HL-60/S4 treated with phorbol 12-myristate 13-acetate at 8.2 ng/mL for 4 days and 3 days (cell line): Measurements from ENCODE around the gene HNF1A.

Experiments used
- in situ Hi-C: fragments of 300-500 bp; cut with MboI; formaldehyde crosslinking; loops from 2 replicates; pipeline ENCODE4 v1.15.0; 2022; ENCODE audit warnings: low sequenced_read_pairs

Gene HNF1A

DNA sequence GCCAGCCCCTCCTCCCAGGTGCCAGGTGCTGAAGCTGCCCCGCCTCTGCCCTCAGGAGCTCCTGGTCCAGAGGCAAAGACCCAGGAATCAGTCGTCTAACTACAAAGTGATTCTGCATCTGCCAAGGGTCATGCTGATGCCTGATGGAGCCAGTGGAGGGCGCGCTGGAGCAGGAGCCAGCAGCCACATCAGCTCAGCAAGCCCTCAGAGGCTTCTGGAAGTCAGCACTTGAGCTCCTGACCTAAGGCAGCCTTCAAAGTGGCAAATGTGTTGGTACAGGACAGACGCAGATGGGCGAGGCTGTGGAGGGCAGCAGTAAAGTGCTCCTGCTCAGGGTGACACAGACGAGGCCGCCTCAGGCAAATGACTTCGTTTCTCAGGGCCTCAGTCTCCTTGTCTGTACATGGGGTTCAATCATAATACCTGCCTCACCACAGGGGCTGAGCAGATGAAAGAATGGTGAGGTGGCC lies 27.0 kb downstream of the HNF1A start:
- in situ Hi-C loops: no loop called here

DNA sequence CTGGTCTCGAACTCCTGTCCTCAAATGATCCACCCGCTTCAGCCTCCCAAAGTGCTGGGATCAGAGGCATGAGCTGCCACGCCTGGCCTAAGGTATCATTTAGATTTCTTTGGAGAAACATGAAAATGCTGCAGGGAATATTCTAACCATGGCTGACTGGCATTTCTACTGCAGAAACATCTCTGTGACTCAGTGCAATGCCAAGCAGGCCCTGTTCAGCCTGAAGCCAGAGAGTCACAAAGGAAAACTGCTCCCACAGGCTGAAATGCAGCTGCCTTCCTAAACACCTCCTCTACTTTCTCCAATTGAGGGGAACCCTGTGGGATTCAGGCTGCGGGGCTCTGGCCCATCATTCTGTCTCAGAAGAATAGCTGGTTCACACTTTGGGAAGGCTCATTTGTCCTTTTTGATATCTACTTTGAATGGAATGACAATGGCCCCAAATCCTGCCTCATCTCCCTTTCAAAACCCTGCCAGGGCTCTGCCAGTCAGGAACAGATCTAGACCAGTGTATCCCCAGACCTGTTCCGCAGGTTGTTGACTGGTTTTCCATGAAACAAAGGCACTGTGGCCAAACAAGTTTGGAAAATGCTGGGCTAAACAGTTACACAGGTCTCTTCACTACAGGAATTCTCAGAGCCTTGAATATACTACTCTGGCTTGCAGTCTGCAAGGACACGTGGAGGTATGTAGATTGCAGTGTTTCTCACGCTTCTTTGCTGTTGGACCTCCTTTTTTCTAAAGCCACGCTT lies 30.2 kb downstream of the HNF1A start:
- in situ Hi-C loops: no loop called here

DNA sequence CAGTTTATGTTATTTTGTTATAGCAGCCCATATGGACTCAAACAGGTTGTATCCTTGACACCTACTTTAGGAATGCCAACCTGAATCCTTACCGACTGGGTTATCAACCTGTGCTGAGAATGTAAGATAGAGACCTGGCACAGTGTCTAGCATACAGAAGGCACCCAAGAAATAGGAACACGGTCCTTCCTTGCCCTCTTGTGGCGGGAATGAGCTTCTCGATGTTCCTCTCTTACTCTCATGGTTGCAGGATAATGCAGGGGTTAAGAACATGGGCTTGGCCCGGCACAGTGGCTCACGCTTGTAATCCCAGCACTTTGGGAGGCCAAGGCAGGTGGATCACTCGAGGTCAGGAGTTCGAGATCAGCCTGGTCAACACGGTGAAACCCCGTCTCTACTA lies 31.4 kb downstream of the HNF1A start:
- in situ Hi-C loops: no loop called here

DNA sequence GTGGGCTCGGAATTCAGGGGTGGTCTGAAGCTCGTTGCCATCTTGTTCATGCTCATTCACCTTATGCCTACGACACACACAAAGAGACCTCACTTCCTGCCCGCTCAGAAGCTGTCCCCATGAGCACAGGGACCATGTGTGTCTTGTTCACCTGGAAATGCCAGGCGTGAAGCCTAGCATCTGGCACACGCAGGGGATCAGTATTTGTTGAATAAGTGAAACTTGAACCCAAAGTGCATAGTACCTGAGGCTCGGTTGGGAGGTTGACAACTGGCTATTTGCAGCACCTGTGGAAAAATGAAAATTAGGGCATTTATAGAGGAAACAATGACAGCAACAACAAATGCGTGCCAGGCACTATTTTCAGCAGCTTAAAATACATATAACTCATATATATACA lies 32.5 kb downstream of the HNF1A start:
- in situ Hi-C loops: no loop called here

DNA sequence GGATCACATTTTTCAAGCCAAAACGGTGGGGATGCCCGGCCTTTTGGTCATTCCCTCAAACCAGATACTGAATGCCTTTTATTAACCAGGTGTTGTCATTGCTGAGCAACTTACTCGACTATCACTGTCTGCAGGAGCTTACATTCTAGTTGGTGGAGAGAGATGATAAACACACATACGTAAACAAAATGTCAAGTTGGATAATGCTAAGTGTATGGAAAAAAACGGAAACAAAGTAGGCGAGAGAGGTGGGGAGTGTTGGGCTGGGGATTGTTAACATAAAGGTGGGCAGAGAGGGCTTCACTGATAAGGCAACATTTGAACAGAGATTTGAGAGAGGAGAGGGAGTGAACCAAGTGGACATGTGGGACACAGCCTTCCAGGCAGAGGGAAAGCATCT lies 33.5 kb downstream of the HNF1A start:
- in situ Hi-C loops: no loop called here

DNA sequence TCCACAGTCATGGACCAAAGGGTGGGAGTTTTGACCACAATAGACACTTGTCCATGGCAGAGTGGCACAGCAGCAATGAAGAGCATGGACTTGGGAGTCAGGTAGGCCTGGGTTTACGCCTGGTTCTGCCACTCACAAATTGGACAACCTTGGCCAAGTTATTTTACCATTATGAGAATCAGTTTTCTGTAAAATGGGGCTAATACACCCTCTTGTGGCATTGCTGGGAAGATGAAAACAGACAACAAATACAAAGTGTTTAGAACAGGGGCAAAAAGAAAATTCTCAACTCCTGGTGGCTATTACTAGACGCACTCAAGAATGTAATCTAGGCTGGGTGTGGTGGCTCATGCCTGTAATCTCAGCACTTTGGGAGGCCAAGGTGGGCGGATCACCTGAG lies 35.4 kb downstream of the HNF1A start:
- in situ Hi-C loops: no loop called here

DNA sequence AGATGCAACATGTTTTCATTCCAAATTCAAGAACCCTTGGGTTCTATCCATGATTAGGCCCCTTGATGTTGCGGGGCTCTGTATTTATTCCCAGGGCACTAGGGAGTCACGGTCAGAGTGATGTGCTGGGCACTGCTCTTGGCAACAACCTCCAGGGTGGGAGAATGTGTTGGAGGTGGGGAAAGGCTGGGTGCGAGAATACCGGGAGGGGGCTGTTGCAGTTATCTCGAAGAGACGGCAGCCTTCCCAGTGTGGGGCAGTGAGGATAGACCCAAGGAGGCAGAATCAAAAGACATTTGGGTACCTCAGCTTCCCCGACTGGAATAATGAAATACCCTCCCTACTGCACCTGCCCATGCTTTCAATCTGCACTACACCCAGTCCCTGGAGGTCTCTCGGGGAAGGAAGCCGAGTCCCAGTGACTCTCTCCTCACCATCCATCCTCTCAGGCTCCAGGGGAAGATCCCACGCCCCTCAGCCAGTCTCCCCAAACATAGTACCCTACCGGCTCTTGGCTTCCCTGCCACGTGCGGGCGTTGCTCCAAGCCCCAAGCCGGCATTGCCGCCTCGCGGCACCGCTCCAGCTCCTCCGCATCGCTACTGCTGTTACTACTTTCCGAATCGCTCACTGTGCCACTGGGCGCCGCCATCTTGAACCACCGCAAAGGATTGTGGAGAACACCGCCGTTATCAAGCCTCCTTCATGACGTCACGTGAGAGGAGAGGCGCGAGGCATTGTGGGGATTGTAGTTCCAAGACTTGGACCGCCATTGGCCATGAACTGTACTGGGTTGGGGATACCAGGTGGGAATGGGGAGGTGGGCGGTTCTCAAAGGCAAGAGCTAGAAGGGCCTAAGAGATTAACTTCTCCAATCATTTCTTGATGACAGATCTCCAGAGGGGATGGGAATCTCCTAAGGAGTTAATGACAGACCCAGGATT lies 37.8 kb downstream of the HNF1A start, which contains the start of gene C12orf43:
TSS of gene C12orf43 (minus strand) at position 663 of the 942 bp plus-strand sequence. CDS start at position 650, 13 bp downstream.
- in situ Hi-C loops: no loop called here

DNA sequence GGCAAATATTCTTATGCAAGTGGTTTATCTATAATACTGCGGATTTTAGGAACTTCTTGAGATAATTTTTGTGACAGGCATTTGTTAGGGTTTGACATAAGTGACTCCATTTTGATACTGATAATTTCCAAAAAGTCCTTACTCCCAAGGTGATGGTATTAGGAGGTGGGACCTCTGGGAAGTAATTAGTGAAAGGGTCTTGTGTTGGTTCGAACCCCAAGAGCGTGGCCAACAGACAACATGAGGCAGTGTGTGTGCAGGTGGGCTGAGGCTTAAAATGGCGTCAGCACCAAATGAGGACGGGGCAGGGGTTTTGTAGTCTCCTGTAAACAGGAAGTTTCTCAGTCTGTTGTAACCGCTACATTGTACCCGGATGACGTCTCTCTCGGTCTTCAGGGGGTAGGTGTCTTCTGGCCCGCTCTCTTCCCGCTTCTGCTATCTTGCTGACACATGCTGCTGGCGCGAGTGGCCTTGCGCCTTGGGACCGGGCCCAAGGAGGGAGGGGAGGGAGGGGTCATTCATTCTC lies 39.7 kb downstream of the HNF1A start:
- in situ Hi-C loops: no loop called here

DNA sequence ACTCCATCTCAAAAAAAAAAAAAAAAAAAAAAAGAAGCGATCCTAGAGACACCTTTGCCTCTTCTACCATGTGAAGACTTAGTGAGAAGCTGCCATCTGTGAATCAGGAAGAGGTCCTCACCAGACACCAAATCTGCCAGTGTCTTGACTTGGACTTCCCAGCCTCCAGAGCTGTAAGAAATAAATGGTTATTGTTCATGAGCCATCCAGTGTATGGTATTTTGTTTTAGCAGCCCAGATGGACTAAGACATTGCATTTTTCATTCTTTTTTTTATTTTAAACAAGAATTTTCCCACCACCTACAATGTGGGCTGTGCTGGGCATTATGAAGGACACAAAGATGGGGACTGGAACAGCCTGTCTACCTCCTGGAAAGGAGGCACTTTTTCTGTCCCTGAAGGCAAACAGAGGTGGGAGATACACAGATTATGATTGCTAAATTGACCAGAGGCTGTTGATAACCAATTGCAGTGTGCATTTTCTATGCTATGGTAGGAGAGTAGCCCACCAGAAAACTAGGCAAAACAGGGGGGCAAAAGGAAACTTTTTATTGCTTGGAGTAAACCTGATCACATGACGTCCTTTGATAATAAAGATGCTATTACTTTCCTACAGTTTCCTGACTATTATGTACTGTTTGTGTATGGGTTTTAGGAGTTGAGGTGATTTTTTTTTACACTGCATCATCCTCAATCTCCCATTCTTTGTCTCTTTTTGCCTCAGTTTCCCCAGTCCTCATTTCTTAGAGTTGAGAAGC lies 40.7 kb downstream of the HNF1A start:
- in situ Hi-C loops: no loop called here

DNA sequence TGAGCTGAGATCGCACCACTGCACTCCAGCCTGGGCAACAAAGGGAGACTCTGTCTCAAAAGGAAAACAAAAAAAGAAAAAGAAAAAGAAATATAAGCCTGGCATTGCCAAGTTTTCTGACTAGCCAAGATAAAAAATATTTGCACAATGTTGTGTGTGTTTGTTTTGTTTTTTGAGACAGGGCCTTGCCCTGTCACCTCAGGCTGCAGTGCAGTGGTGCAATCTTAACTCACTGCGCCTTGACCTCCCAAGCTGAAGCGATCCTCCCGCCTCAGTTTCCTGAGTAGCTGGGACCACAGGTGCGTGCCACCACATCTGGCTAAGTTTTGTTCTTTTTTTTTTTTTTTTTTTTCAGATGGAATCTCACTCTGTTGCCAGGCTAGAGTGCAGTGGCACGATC lies 43.4 kb downstream of the HNF1A start:
- in situ Hi-C loops: no loop called here

DNA sequence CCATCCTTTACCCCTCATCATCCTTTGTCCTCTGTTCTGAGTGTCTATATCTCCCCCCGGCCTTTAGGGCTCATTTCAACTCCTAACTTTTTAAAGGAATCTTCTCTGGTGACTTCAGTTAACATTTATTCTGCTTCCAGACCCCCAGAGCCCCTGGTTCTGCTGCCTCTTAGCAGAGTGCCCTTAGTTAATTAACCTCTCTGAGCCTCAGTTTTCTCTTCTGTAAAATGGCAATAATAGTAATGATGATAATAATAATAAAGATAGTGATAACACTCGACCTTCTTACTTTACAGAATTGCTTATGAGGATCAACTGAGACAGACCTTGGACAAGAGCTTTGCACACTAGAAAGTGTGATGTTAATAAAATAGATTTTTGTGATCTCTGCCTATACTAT lies 44.4 kb downstream of the HNF1A start:
- in situ Hi-C loops: no loop called here

DNA sequence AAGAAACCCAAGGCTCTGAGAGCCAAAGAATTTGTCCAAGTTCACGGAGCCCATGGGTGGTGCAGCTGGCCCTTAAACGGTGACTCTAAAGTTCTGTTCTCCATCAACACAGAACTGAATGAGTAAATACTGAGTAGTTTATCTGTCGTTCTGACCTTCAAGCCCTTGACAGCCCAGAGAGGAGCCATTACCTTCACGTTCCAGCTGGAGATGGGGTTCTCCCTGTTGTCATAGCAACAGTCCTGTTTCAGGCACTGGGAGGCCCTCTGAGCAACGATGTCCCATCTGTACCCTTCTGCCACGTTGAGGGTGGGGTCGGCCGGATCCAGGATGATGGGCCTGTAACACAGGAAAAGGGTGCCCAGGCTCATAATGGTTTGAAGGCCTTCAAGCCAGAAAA lies 45.5 kb downstream of the HNF1A start:
- in situ Hi-C loops: no loop called here

DNA sequence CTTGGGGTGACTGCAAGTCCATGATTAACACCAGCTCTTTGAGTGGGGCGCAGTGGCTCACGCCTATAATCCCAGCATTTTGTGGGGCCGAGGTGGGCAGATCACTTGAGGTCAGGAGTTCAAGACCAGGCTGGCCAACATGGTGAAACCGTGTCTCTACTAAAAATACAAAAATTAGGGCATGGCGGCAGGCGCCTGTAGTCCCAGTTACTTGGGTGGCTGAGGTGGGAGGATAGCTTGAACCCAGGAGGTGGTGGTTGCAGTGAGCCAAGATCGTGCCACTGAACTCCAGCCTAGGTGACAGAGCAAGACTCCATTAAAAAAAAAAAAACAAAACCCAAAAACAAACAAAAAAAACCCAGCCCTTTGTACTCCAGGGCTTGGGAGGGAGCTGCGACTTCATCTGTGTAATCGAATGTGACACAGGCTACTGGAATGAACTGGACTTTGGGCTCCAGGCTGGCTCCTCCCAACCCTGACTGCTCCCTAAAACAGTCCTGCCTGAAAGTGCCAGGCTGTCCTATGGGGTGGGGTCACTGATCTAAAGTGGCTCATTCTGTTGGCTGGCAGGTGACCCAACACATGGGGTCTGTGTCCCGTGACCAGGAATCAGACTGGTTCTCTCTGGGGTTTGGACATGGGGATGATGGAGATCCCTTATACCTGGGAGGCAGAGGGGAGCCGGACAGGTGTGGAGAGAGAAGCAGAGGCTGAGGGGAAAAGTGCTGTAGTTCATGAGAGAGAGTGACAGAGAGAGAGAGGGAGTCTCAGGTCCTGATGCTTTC lies 47.3 kb downstream of the HNF1A start:
- in situ Hi-C loops: no loop called here

DNA sequence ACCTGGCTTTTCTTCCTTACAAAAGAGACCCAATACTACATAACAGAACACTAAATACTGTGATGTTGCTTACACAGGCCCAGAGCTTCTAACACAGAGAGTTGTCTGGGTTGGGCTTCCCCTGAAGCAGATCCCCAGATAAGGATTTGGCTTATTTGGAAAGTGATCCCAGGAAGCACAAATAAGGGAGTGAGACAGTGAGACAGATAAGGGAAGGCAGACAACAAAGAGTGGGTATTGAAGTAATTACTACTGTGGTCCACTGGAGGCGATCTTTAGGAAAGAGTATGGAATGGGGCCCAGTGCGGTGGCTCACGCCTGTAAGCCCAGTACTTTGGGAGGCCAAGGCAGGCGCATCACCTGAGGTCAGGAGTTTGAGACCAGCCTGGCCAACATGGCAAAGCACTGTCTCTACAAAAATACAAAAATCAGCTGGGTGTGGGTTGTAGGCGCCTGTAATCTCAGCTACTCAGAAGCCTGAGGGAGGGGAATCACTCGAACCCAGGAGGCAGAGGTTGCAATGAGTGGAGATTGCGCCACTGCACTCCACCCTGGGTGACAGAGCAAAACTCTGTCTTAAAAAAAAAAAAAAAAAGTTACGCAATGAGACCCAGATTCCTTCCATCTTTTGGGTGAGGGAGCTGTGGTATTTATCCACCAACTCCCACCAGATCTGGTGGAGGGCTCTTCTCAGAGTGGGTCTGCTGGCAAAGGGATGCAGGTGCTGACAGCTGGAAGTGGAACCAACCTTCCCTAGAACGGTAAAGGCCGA lies 48.1 kb downstream of the HNF1A start:
- in situ Hi-C loops: no loop called here

DNA sequence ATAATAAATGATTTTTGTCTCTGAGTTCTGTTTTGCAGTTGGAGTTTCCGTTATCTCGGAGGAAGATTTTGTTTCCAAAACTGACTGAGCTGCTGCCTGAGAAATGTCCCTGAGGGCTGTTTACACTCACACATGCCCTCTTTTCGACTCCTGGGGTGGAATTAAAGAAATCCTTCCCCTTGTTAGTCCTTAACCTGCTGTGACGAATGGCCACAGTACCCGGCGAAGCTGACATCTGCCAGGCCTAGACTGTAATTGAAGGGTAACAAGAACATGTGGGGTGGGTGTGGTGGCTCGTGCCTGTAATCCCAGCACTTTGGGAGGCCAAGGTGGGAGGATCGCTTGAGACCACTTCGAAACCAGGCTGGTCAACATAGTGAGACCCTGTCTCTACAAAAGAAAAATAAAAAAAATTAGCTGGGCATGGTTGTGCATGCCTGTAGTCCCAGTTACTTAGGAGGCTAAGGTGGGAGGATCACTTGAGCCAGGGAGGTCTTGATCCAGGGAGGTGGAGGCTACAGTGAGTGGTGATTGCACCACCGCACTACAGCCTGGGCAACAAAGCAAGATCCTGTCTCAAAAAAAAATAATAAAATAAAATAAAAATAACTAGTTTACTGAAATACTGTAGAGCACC lies 52.4 kb downstream of the HNF1A start:
- in situ Hi-C loops: no loop called here

DNA sequence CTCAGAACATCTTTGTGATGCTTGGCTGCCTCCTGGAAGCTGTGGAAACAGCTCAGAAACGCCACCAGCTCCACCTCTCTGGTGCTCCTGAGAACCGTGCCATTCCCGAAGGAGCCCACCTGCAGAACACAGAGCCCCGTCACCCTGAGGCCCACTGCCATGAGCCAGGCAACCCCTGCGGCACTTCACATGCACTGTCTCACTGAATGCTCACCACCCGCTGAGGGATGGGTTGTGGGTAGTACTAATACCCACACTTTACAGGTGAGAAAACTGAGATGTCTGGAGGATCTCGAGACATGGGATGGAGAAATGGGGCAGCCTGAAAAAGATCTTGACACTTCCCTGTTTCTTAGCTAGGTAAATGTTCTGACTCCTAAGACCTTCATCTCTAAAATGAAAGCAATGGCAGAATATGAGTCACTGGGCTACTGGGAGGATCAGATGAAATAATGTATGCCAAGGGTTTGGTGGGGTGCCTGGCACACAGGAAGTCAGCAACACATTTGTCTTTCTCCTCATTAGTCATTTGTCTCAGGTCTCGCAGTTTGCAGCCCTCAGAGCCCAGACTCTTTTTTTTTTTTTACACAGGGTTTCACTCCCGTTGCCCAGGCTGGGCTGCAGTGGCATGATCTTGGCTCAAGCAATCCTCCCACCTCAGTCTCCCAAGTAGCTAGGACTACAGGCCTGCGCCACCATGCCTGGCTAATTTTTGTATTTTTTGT lies 55.4 kb downstream of the HNF1A start:
- in situ Hi-C loops: no loop called here

DNA sequence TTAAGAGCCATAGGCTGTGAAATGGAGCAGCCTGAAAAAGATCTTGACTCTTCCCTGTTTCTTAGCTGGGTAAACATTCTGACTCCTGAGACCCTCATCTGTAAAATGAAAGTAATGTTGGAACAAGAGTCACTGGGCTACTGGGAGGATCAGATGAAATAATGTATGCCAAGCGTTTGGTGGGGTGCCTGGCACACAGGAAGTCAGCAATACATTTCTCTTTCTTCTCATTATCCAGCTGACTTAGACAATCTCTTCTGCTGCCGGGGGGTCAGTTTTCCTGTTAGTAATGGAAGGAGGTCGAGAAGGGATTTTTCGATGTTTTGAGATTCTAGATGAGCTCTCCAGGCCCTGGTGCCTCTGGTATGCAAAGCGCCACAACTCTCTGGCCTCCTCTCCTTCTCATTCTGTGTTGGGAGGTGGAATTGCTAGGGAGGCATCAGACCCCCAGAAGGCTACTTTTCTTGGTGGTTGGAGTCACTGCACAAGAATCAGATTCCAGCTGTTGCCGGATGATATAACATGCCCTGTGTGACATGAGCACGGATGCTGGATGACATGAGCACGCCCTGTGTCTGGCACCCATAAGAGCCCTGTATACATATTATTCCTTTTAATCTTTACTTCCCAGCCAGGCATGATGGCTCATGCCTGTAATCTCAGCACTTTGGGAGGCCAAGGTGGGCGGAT lies 56.4 kb downstream of the HNF1A start:
- in situ Hi-C loops: no loop called here
